Loucy (cell line): ENCODE measurements around the gene SUGP1.

Experiments
- H2AFZ ChIP-seq: fragments of 200-600 bp; sonication (generic); 2 replicates; pipeline ENCODE4 v1.6.0; 2016; ENCODE audit warnings: antibody characterized with exemption, mild to moderate bottlenecking, low read length, moderate library complexity
- H3F3A ChIP-seq: fragments of 200-600 bp; 2 replicates; pipeline ENCODE4 v1.6.0; 2016; ENCODE audit warnings: antibody characterized with exemption, low read depth, mild to moderate bottlenecking
- H3K27me3 ChIP-seq: fragments of 200-600 bp; sonication (generic); 2 replicates; pipeline ENCODE4 v1.6.1; 2014; ENCODE audit warnings: low read length, mild to moderate bottlenecking; ENCODE audit not compliant: insufficient read depth, poor library complexity, severe bottlenecking
- H3K36me3 ChIP-seq: fragments of 200-600 bp; sonication (generic); 2 replicates; pipeline ENCODE4 v1.6.1; 2016; ENCODE audit warnings: low read length; ENCODE audit not compliant: insufficient read depth
- H3K4me1 ChIP-seq: fragments of 200-600 bp; sonication (generic); 2 replicates; pipeline ENCODE4 v1.5.1; 2014; ENCODE audit warnings: low read length, mild to moderate bottlenecking; ENCODE audit not compliant: insufficient read depth, poor library complexity, severe bottlenecking
- H3K4me2 ChIP-seq: fragments of 200-600 bp; sonication (generic); 2 replicates; pipeline ENCODE4 v1.6.0; 2014; ENCODE audit warnings: antibody characterized with exemption, low read length, low read depth, mild to moderate bottlenecking; ENCODE audit not compliant: poor library complexity, severe bottlenecking
- H3K4me3 ChIP-seq: fragments of 200-600 bp; sonication (generic); 2 replicates; pipeline ENCODE4 v1.5.1; 2014; ENCODE audit warnings: low read length, mild to moderate bottlenecking, mixed read lengths; ENCODE audit not compliant: poor library complexity, severe bottlenecking
- H3K79me2 ChIP-seq: fragments of 200-600 bp; sonication (generic); 2 replicates; pipeline ENCODE4 v1.6.1; 2014; ENCODE audit warnings: low read length; ENCODE audit not compliant: insufficient read depth
- H3K9ac ChIP-seq: fragments of 200-600 bp; sonication (generic); 2 replicates; pipeline ENCODE4 v1.6.0; 2014; ENCODE audit warnings: mild to moderate bottlenecking, low read depth, low read length, moderate library complexity; ENCODE audit not compliant: poor library complexity, severe bottlenecking
- H3K9me2 ChIP-seq: fragments of 200-600 bp; sonication (generic); replicated peaks from 2 replicates; pipeline ENCODE4 v1.6.1; 2016; ENCODE audit warnings: low read depth, low read length, mixed read lengths
- H3K9me3 ChIP-seq: fragments of 200-600 bp; sonication (generic); 2 replicates; pipeline ENCODE4 v1.6.1; 2014; ENCODE audit warnings: mild to moderate bottlenecking, antibody characterized with exemption, low read length, low read depth; ENCODE audit not compliant: insufficient read depth
- H4K20me1 ChIP-seq: fragments of 200-600 bp; sonication (generic); 2 replicates; pipeline ENCODE4 v1.6.0; 2014; ENCODE audit warnings: antibody characterized with exemption, low read length, mild to moderate bottlenecking; ENCODE audit not compliant: insufficient read depth, poor library complexity, severe bottlenecking
- EZH2phosphoT487 ChIP-seq: fragments of 200-600 bp; IDR thresholded peaks from 2 replicates; pipeline ENCODE4 v1.6.1; 2018; ENCODE audit warnings: antibody characterized with exemption, mild to moderate bottlenecking, moderate library complexity, borderline replicate concordance
- TF ChIP-seq, protein P1 (sequence below): fragments of 200-600 bp; sonication (generic); conservative IDR thresholded peaks from 2 replicates; pipeline ENCODE4 v1.5.1; 2014; ENCODE audit warnings: mild to moderate bottlenecking, antibody characterized with exemption, low read length

Gene SUGP1

GRCh38 chr19:19305696-19306095, 14.6 kb downstream of the SUGP1 start:
- Histone ChIP-seq H3K4me3 (no peak overlapping the region), H3K4me1 (no peaks in the 10 kb centered on the region), H3K27me3 (no peaks in the 10 kb centered on the region), H3F3A (no peaks in the 10 kb centered on the region), H3K9me3 (no peaks in the 10 kb centered on the region), H3K9me2 (no peaks in the 10 kb centered on the region), H3K4me2 (no peak overlapping the region), H3K9ac (no peak overlapping the region), H4K20me1 (no peaks in the 10 kb centered on the region), H3K36me3 (peaks cover 69% of the 10 kb centered on the region; the same call in 1 of the 2 replicates), H3K79me2 (no peaks in the 10 kb centered on the region), H2AFZ (no peak overlapping the region)
- TF ChIP-seq, protein P1, sequence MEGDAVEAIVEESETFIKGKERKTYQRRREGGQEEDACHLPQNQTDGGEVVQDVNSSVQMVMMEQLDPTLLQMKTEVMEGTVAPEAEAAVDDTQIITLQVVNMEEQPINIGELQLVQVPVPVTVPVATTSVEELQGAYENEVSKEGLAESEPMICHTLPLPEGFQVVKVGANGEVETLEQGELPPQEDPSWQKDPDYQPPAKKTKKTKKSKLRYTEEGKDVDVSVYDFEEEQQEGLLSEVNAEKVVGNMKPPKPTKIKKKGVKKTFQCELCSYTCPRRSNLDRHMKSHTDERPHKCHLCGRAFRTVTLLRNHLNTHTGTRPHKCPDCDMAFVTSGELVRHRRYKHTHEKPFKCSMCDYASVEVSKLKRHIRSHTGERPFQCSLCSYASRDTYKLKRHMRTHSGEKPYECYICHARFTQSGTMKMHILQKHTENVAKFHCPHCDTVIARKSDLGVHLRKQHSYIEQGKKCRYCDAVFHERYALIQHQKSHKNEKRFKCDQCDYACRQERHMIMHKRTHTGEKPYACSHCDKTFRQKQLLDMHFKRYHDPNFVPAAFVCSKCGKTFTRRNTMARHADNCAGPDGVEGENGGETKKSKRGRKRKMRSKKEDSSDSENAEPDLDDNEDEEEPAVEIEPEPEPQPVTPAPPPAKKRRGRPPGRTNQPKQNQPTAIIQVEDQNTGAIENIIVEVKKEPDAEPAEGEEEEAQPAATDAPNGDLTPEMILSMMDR: no peak
- no peak for TF ChIP-seq EZH2phosphoT487

GRCh38 chr19:19305066-19305465, 15.2 kb downstream of the SUGP1 start:
- no peak for TF ChIP-seq EZH2phosphoT487
- TF ChIP-seq, protein P1: no peak
- H3K4me3 ChIP-seq: no peak overlapping the region
- H3F3A ChIP-seq: no peaks in the 10 kb centered on the region
- H3K9me2 ChIP-seq: no peaks in the 10 kb centered on the region
- no peak overlapping the region for H2AFZ ChIP-seq
- H3K9ac ChIP-seq: no peak overlapping the region
- no peaks in the 10 kb centered on the region for H3K27me3 ChIP-seq
- no peaks in the 10 kb centered on the region for H3K79me2 ChIP-seq
- no peaks in the 10 kb centered on the region for H3K4me1 ChIP-seq
- no peaks in the 10 kb centered on the region for H3K9me3 ChIP-seq
- no peak overlapping the region for H3K4me2 ChIP-seq
- H3K36me3 ChIP-seq: peaks cover 68% of the 10 kb centered on the region; the same call in 1 of the 2 replicates
- H4K20me1 ChIP-seq: no peaks in the 10 kb centered on the region

- Histone ChIP-seq H3K9ac (no peak overlapping the region), H4K20me1 (no peaks in the 10 kb centered on the region), H2AFZ (no peak overlapping the region), H3K27me3 (no peaks in the 10 kb centered on the region), H3F3A (no peaks in the 10 kb centered on the region), H3K4me1 (no peaks in the 10 kb centered on the region), H3K4me3 (no peak overlapping the region), H3K36me3 (peaks cover 64% of the 10 kb centered on the region; the same call in 1 of the 2 replicates), H3K9me3 (no peaks in the 10 kb centered on the region), H3K4me2 (no peak overlapping the region), H3K79me2 (no peaks in the 10 kb centered on the region), H3K9me2 (no peaks in the 10 kb centered on the region)
- TF ChIP-seq, protein P1: no peak
- no peak for TF ChIP-seq EZH2phosphoT487
Observed at GRCh38 chr19:19304186-19304965, 15.9 kb downstream of the SUGP1 start.
